ENCODE results near the gene SLC44A1. TPM values are rescaled to one million over a fixed set of nuclear protein-coding genes. Genes with fewer than 3 reads are reported as not detected.

SLC44A1 gene
- total RNA-seq, 4 donors from 2014 or later: 45.3 to 74.9 (median 67.7) TPM

DNA sequence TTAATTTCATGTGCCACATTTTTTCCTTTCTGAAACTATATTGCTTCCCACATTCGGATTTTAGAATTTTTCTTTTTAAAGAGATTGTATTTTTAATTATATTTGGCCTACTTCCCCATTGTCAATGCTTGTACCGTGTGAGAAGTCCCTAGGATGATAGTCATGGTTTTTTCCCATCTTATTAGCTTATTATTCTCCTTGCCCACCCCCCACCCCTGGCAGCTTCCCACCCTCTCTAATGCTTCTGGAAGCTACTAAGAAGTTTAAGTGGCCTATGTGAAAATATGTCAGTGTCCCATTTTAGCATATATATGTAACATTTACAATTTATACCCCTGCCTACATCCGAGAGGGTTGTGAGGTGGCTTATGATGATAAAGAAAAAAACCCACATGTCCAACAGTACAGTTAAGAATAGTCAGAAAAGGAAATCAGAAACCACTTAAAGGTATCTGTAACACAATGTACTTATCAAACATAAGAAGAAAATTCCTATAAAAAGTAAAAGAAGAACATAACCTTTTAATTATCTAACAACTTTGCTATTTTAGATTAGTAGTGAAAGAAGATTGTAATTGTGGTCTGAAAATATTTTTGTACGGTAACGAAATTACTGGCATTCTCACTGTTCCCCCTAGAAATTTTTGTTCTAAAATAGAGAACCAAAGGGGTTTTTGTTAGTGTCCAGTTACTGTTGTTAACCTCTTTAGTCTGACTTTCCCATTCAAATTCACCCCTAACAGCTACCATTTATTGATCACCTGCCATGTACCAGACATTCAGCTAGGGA lies 62.1 kb downstream of the SLC44A1 start:
- peaks cover 0 to 12% (median 0%) of the 10 kb centered on the region in 3 donors for H3K36me3 ChIP-seq
- no peak for DNase-seq (ENCODE audit: low spot score in 2 of 2)
- no peaks in the 10 kb centered on the region for H3K9me3 ChIP-seq
- peaks cover 0 to 23% (median 4%) of the 10 kb centered on the region in 4 donors for H3K4me1 ChIP-seq
- TF ChIP-seq, protein P1, sequence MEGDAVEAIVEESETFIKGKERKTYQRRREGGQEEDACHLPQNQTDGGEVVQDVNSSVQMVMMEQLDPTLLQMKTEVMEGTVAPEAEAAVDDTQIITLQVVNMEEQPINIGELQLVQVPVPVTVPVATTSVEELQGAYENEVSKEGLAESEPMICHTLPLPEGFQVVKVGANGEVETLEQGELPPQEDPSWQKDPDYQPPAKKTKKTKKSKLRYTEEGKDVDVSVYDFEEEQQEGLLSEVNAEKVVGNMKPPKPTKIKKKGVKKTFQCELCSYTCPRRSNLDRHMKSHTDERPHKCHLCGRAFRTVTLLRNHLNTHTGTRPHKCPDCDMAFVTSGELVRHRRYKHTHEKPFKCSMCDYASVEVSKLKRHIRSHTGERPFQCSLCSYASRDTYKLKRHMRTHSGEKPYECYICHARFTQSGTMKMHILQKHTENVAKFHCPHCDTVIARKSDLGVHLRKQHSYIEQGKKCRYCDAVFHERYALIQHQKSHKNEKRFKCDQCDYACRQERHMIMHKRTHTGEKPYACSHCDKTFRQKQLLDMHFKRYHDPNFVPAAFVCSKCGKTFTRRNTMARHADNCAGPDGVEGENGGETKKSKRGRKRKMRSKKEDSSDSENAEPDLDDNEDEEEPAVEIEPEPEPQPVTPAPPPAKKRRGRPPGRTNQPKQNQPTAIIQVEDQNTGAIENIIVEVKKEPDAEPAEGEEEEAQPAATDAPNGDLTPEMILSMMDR (IDR thresholded peaks at IDR 0.05): no peak
- no peak overlapping the region for H3K4me3 ChIP-seq
- 85% methylated on average over 5 of the region's 5 CpGs for WGBS, 2 donors
- H3K27me3 ChIP-seq: no peaks in the 10 kb centered on the region
- H3K27ac ChIP-seq: no peak overlapping the region

DNA sequence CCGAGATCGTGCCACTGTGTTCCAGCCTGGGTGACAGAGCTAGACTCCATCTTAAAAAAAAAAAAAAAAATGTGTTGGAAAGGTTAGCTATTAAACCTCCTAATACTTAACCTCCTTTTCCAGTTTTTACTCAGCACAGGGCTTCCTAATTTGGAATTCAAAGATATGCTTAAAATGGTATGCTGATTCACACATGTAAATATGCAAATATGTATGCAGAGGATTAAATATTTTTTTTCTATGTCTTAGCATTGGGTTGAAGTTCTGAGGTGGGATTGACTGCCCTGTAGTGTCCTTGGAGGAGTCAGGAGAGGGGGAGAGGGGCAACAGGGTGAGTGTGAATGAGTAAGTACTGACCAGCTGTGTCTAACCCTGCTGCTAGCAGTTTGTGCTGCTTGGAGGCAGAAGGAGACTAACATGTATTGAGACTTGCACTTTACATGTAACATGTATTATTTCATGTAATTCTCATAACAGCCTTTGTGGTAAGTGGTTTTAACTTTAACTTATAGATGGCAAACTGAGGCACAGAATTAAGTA lies 63.2 kb downstream of the SLC44A1 start:
- no peak overlapping the region for H3K4me3 ChIP-seq
- H3K9me3 ChIP-seq: no peaks in the 10 kb centered on the region
- 96 to 100% methylated on average over 2 of the region's 2 CpGs for WGBS, 2 donors
- H3K4me1 ChIP-seq: peaks cover 0 to 23% (median 4%) of the 10 kb centered on the region in 4 donors
- H3K27ac ChIP-seq: no peak overlapping the region
- no peaks in the 10 kb centered on the region for H3K27me3 ChIP-seq
- DNase-seq (ENCODE audit: low spot score in 2 of 2): no peak
- H3K36me3 ChIP-seq: peaks cover 0 to 12% (median 0%) of the 10 kb centered on the region in 3 donors
- TF ChIP-seq POLR2A (IDR thresholded peaks at IDR 0.05): no peak
- no peak for TF ChIP-seq EP300 (IDR thresholded peaks at IDR 0.05)
- TF ChIP-seq, protein P1 (IDR thresholded peaks at IDR 0.05): no peak

DNA sequence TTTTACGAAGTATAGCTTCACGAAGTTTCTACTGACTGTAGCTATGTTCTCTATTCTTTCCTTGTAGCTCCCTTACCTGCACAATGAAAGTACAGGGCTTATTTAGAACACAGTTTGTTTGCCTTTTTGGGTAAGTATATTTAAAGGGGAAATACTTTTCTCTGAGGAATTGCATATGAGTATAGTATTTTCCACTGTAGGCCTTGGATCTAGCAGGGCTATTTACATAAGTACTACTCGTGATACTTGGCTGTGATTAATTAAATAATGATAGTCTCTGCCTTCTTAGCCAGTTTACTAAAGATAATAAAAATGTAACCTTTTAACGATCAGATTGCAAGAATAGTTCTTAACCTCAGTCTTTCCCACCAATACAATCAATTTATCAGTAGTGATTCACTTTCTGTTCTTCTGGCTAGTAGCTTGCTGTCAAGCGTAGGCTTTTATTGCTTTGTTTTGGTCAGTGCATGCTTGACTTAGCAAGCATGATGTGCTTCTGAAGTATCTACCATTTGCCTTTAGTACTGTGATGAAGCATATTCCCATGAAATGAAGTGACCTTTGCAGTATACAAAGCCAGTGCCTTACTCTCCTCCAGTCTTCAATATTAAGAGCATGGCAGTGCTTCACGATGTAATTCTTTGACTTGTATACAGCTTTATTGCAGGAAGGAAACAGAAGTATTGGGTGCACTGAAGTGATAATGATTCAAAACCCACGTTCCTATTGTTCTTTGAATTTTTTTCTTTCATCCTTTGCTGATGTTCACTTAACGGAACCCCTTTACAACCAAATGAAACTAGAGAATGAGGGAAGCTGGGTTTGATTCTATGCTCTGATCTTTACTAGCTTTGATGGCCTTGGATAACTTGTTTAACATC lies 64.2 kb downstream of the SLC44A1 start:
- peak overlapping the region in 2 of 4 donors; percentile 20 to 37 for H3K27ac ChIP-seq
- H3K36me3 ChIP-seq: peaks cover 0 to 2% (median 0%) of the 10 kb centered on the region in 3 donors
- H3K4me3 ChIP-seq: no peak overlapping the region
- peaks cover 0 to 23% (median 4%) of the 10 kb centered on the region in 4 donors for H3K4me1 ChIP-seq
- WGBS, 2 donors: 77 to 78% methylated on average over 8 of the region's 8 CpGs
- DNase-seq (ENCODE audit: low spot score in 2 of 2): no peak
- no peaks in the 10 kb centered on the region for H3K27me3 ChIP-seq
- H3K9me3 ChIP-seq: no peaks in the 10 kb centered on the region
- TF ChIP-seq EP300 (IDR thresholded peaks at IDR 0.05) (no peak), POLR2A (IDR thresholded peaks at IDR 0.05) (no peak)
- TF ChIP-seq, protein P1 (IDR thresholded peaks at IDR 0.05): no peak

DNA sequence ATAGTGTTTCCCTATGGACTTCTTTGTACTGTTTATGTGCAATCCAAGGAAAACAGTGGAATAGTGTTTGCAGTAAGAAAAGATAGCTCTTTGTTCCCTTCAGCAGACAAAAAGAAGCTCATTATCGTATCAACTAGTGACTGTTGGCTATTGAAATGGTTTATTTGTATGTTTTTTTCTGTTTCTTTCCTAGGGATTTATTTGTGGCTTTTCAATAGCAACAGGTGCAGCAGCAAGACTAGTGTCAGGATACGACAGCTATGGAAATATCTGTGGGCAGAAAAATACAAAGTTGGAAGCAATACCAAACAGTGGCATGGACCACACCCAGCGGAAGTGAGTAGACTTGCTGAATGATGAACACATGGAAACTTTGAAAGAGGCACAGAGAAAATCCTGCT lies 65.1 kb downstream of the SLC44A1 start:
- Histone ChIP-seq H3K27me3 (no peaks in the 10 kb centered on the region), H3K4me3 (no peak overlapping the region), H3K9me3 (no peaks in the 10 kb centered on the region), H3K27ac (peak overlapping the region in 2 of 4 donors; percentile 20 to 37), H3K36me3 (peaks cover 0 to 4% (median 0%) of the 10 kb centered on the region in 3 donors), H3K4me1 (peaks cover 0 to 23% (median 4%) of the 10 kb centered on the region in 4 donors)
- DNase-seq (ENCODE audit: low spot score in 2 of 2): no peak
- no peak for TF ChIP-seq EP300 (IDR thresholded peaks at IDR 0.05)
- WGBS, 2 donors: 32 to 39% methylated on average over 3 of the region's 3 CpGs

DNA sequence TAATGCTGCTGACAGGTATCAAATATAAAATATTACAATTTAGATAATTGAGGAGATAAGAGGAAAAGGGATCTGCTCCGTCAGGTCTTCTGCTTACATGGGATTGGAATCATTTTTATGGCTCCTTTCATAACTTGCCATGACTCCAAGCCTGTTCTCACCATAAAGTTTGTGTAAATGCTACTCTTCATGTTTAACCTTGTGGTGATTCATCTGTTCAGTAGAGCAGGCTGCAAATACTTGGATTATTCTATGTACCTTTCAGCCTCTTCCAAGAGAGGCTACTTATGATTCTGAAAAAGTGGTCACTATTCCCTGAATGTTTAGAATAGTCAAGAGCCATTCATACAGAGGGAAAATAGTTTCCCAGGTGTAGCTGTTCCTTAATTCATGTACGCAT lies 66.9 kb downstream of the SLC44A1 start:
- peaks cover 0 to 23% (median 4%) of the 10 kb centered on the region in 4 donors for H3K4me1 ChIP-seq
- DNase-seq (ENCODE audit: low spot score in 2 of 2): no peak
- H3K9me3 ChIP-seq: no peaks in the 10 kb centered on the region
- peaks cover 0 to 4% (median 0%) of the 10 kb centered on the region in 3 donors for H3K36me3 ChIP-seq
- no peak overlapping the region for H3K4me3 ChIP-seq
- TF ChIP-seq EP300 (IDR thresholded peaks at IDR 0.05) (no peak), POLR2A (IDR thresholded peaks at IDR 0.05) (no peak)
- TF ChIP-seq, protein P1 (IDR thresholded peaks at IDR 0.05): no peak
- no peak overlapping the region for H3K27ac ChIP-seq
- WGBS, 2 donors: 97 to 100% methylated on average over 2 of the region's 2 CpGs
- H3K27me3 ChIP-seq: no peaks in the 10 kb centered on the region

Measured in tibial nerve (tissue), 4 donors.